ENCODE results near the gene KPNA4.

Gene KPNA4

DNA sequence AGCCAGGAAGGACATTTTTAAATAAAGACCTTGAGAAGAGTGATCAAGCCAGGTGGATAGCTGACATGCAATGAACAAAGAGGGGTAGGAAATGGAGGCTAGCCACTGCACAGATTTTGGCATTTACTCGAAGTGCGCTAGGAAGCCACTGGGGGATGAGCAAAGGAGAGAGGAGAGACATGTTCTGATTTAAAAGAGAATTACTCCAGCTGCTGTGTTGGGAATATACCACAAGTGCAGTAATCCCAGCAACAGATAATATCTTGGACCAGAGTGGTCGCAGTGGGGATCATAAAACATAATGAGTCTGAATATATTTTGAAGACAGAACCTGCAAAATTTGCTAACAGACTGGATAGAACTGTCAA lies 19.9 kb downstream of the KPNA4 start:
- Histone ChIP-seq H2AFZ (ENCODE audit: low read length) (no peak overlapping the region), H3K4me3 (ENCODE audit: low read depth, low read length, poor library complexity, severe bottlenecking) (no peak overlapping the region), H3K4me2 (ENCODE audit: low read length) (no peak overlapping the region), H3K27ac (ENCODE audit: low read depth, low read length, poor library complexity, severe bottlenecking) (no peak overlapping the region), H3K27me3 (ENCODE audit: insufficient read depth, low read length) (no peaks in the 10 kb centered on the region), H3K36me3 (ENCODE audit: insufficient read depth, low read length) (peaks cover 42% of the 10 kb centered on the region), H3K9ac (ENCODE audit: low read length) (no peak overlapping the region), H3K4me1 (ENCODE audit: insufficient read depth, low read length, severe bottlenecking) (peaks cover 3% of the 10 kb centered on the region), H3F3A (ENCODE audit: insufficient read depth, low read length) (no peaks in the 10 kb centered on the region), H3K79me2 (ENCODE audit: insufficient read depth, low read length) (peaks cover 95% of the 10 kb centered on the region), H3K9me2 (ENCODE audit: low read depth, low read length) (no peaks in the 10 kb centered on the region), H4K20me1 (ENCODE audit: insufficient read depth, low read length) (no peaks in the 10 kb centered on the region), H3K9me3 (ENCODE audit: low read length) (peaks cover 17% of the 10 kb centered on the region)
- TF ChIP-seq CTCF (IDR thresholded peaks at IDR 0.05; ENCODE audit: low read length) (no peak), EZH2 (IDR thresholded peaks at IDR 0.05; ENCODE audit: borderline replicate concordance, low read length) (no peak)

DNA sequence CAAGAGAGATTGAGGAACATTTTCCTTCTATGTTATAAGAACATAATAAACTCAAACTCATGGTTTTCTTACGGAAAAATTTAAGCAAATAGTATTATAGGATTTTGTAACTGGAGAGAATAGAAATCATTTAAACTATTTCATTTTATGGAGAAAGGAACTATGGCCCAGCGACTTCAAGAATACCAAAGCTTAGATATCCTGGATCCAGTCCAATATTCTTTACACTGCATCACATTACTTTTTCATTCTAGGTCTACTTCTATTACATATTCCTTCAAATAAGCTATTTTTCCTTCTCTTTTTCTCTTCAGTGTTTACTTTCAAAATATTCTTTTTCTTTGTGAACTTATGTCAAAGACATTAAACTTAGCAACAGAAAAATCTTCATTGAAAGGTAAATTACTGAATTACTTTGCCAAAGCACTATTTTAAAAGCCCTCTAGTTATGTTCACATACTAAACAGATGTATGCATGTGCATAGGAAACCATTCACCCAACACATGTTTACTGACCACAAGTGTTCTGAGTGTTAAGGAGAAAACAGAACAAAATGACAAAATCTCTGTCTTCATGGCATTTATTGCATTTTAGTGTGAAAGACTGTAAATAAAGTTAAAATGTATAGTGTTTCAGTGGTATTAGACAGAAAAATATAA lies 20.4 kb downstream of the KPNA4 start:
- Histone ChIP-seq H3K4me2 (ENCODE audit: low read length) (no peak overlapping the region), H4K20me1 (ENCODE audit: insufficient read depth, low read length) (no peaks in the 10 kb centered on the region), H3K27ac (ENCODE audit: low read depth, low read length, poor library complexity, severe bottlenecking) (no peak overlapping the region)

GRCh38 chr3:160540551-160540950 lies 24.8 kb downstream of the KPNA4 start:
- H2AFZ ChIP-seq (ENCODE audit: low read length): no peak overlapping the region
- H3K9ac ChIP-seq (ENCODE audit: low read length): no peak overlapping the region
- peaks cover 3% of the 10 kb centered on the region for H3K4me1 ChIP-seq (ENCODE audit: insufficient read depth, low read length, severe bottlenecking)
- TF ChIP-seq CTCF (IDR thresholded peaks at IDR 0.05; ENCODE audit: low read length) (no peak), EZH2 (IDR thresholded peaks at IDR 0.05; ENCODE audit: borderline replicate concordance, low read length) (no peak)
- no peak overlapping the region for H3K4me2 ChIP-seq (ENCODE audit: low read length)
- H4K20me1 ChIP-seq (ENCODE audit: insufficient read depth, low read length): no peaks in the 10 kb centered on the region
- no peaks in the 10 kb centered on the region for H3K9me2 ChIP-seq (ENCODE audit: low read depth, low read length)
- H3K36me3 ChIP-seq (ENCODE audit: insufficient read depth, low read length): peaks cover 38% of the 10 kb centered on the region
- no peaks in the 10 kb centered on the region for H3K27me3 ChIP-seq (ENCODE audit: insufficient read depth, low read length)
- no peak overlapping the region for H3K27ac ChIP-seq (ENCODE audit: low read depth, low read length, poor library complexity, severe bottlenecking)
- no peaks in the 10 kb centered on the region for H3F3A ChIP-seq (ENCODE audit: insufficient read depth, low read length)
- no peak overlapping the region for H3K4me3 ChIP-seq (ENCODE audit: low read depth, low read length, poor library complexity, severe bottlenecking)
- peaks cover 90% of the 10 kb centered on the region for H3K79me2 ChIP-seq (ENCODE audit: insufficient read depth, low read length)
- no peaks in the 10 kb centered on the region for H3K9me3 ChIP-seq (ENCODE audit: low read length)

More for the DNA sequence above, 20.4 kb downstream of the KPNA4 start:
- Histone ChIP-seq H3K79me2 (ENCODE audit: insufficient read depth, low read length) (peaks cover 97% of the 10 kb centered on the region), H3F3A (ENCODE audit: insufficient read depth, low read length) (no peaks in the 10 kb centered on the region), H3K4me1 (ENCODE audit: insufficient read depth, low read length, severe bottlenecking) (peaks cover 3% of the 10 kb centered on the region), H3K4me3 (ENCODE audit: low read depth, low read length, poor library complexity, severe bottlenecking) (no peak overlapping the region), H3K9me3 (ENCODE audit: low read length) (peaks cover 12% of the 10 kb centered on the region), H3K36me3 (ENCODE audit: insufficient read depth, low read length) (peaks cover 38% of the 10 kb centered on the region), H3K27me3 (ENCODE audit: insufficient read depth, low read length) (no peaks in the 10 kb centered on the region), H3K9me2 (ENCODE audit: low read depth, low read length) (no peaks in the 10 kb centered on the region), H3K9ac (ENCODE audit: low read length) (no peak overlapping the region), H2AFZ (ENCODE audit: low read length) (no peak overlapping the region)
- TF ChIP-seq CTCF (IDR thresholded peaks at IDR 0.05; ENCODE audit: low read length): no peak
- no peak for TF ChIP-seq EZH2 (IDR thresholded peaks at IDR 0.05; ENCODE audit: borderline replicate concordance, low read length)

Measured in OCI-LY1 (cell line).